GM12878 (cell line): ENCODE results near the gene CAPN9.

ENCODE experiments used
- POLR2AphosphoS2 ChIP-seq: IDR thresholded peaks from 2 replicates; pipeline ENCODE4 v1.6.1; 2011; ENCODE audit warnings: low read depth, mild to moderate bottlenecking, low read length, improper control_type of control experiment, moderate library complexity
- YY1 ChIP-seq: IDR thresholded peaks from 2 replicates; pipeline ENCODE4 v1.6.1; 2011; ENCODE audit warnings: low read depth, mild to moderate bottlenecking, low read length
- ZBTB40 ChIP-seq: fragments of 450-650 bp; IDR thresholded peaks from 2 replicates; pipeline ENCODE4 v1.6.1; 2016; ENCODE audit warnings: mild to moderate bottlenecking, moderate library complexity, borderline replicate concordance
- TF ChIP-seq, protein P1 (sequence below): IDR thresholded peaks from 2 replicates; pipeline ENCODE4 v1.6.1; 2012; ENCODE audit warnings: low read depth, low read length, improper control_type of control experiment
- TF ChIP-seq, protein P2 (sequence below): IDR thresholded peaks from 2 replicates; pipeline ENCODE4 v1.6.1; 2012; ENCODE audit warnings: low read depth, low read length, improper control_type of control experiment

DNA sequence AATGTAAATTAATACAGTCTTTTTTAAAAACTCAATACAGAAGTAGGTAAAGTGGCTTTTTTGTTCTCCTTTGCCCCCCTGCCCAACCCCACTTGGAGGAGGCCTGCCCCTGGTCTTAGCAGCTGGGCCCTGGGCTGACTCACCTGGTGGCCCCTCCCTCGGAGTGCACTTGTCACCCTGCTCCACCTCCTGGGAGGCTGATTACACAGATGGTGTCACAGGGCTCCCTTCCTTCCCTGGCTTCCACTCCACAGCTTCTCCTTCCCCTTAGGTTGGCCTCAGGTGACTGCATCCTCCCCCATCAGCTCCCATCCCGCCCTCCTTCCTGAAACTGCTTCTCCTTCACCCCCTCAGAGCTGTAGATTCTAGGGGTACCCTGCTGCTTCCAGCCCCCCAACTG is 11.7 kb upstream of the CAPN9 start:
- TF ChIP-seq, protein P1, sequence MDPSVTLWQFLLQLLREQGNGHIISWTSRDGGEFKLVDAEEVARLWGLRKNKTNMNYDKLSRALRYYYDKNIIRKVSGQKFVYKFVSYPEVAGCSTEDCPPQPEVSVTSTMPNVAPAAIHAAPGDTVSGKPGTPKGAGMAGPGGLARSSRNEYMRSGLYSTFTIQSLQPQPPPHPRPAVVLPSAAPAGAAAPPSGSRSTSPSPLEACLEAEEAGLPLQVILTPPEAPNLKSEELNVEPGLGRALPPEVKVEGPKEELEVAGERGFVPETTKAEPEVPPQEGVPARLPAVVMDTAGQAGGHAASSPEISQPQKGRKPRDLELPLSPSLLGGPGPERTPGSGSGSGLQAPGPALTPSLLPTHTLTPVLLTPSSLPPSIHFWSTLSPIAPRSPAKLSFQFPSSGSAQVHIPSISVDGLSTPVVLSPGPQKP: no peak
- TF ChIP-seq ZBTB40: no peak
- TF ChIP-seq, protein P2, sequence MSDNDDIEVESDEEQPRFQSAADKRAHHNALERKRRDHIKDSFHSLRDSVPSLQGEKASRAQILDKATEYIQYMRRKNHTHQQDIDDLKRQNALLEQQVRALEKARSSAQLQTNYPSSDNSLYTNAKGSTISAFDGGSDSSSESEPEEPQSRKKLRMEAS: no peak
- TF ChIP-seq POLR2AphosphoS2: no peak
- TF ChIP-seq YY1: no peak
